ENCODE results near the gene ENTREP3.

The ENTREP3 gene

GRCh38 chr1:155278689-155279160, 23.4 kb upstream of the ENTREP3 start:
- DNase-seq: no peak
- POLR2A ChIA-PET: interaction anchor here (1.4 kb wide), 1 partner anchor 27 kb away, joined by 5 read pairs; no protein-coding TSS in a partner anchor
- Histone ChIP-seq H3K9me3 (ENCODE audit: control extremely low read depth in 1 of 5, control insufficient read depth in 4 of 5, insufficient read depth in 2 of 5, low read depth in 1 of 5, low read length in 4 of 5) (no peaks in the 10 kb centered on the region), H3K4me1 (ENCODE audit: control extremely low read depth in 1 of 4, control insufficient read depth in 4 of 4, insufficient read depth in 4 of 4, low read length in 3 of 4) (peaks cover 7 to 23% (median 20%) of the 10 kb centered on the region in 4 experiments), H3K4me3 (ENCODE audit: control insufficient read depth in 1 of 7, extremely low read depth in 1 of 7, insufficient read depth in 4 of 7, low read depth in 2 of 7, low read length in 6 of 7) (peak overlapping the region in 3 of 7 experiments; percentile 78 to 85 (median 79)), H3K36me3 (ENCODE audit: control insufficient read depth in 4 of 4, insufficient read depth in 4 of 4, low read length in 3 of 4) (no peaks in the 10 kb centered on the region), H3K27ac (ENCODE audit: insufficient read depth in 1 of 2, low read depth in 1 of 2, low read length in 2 of 2, poor library complexity in 1 of 2, severe bottlenecking in 2 of 2) (no peak overlapping the region), H3K27me3 (replicated peaks in 2 of 5; ENCODE audit: control insufficient read depth in 4 of 5, insufficient read depth in 5 of 5, low read length in 4 of 5) (no peaks in the 10 kb centered on the region)
- 78% methylated on average over 6 of the region's 10 CpGs for WGBS (ENCODE audit: insufficient coverage)
- CTCF ChIA-PET: interaction anchor here (0.9 to 4.2 kb wide), 7 partner anchors 13 to 44 kb away, joined by 3 to 21 read pairs (median 7); partner anchors contain the start of genes FDPS and RUSC1

- peak; percentile 66 to 87 (median 84) for DNase-seq
- no peaks in the 10 kb centered on the region for H3K9me3 ChIP-seq (ENCODE audit: control extremely low read depth in 1 of 5, control insufficient read depth in 4 of 5, insufficient read depth in 2 of 5, low read depth in 1 of 5, low read length in 4 of 5)
- under 1% methylated on average over 22 of the region's 29 CpGs for WGBS (ENCODE audit: insufficient coverage)
- no peaks in the 10 kb centered on the region for H3K36me3 ChIP-seq (ENCODE audit: control insufficient read depth in 4 of 4, insufficient read depth in 4 of 4, low read length in 3 of 4)
- ChIA-PET CTCF (interaction anchor here (0.9 to 4.2 kb wide), 7 partner anchors 14 to 44 kb away, joined by 3 to 21 read pairs (median 7); partner anchors contain the start of genes FDPS and RUSC1), POLR2A (interaction anchor here (1.4 kb wide), 1 partner anchor 27 kb away, joined by 5 read pairs; no protein-coding TSS in a partner anchor)
- peak overlapping the region; percentile 34 to 85 (median 78) for H3K4me3 ChIP-seq (ENCODE audit: control insufficient read depth in 1 of 7, extremely low read depth in 1 of 7, insufficient read depth in 4 of 7, low read depth in 2 of 7, low read length in 6 of 7)
- no peak overlapping the region for H3K27ac ChIP-seq (ENCODE audit: insufficient read depth in 1 of 2, low read depth in 1 of 2, low read length in 2 of 2, poor library complexity in 1 of 2, severe bottlenecking in 2 of 2)
- peaks cover 7 to 26% (median 23%) of the 10 kb centered on the region in 4 experiments for H3K4me1 ChIP-seq (ENCODE audit: control extremely low read depth in 1 of 4, control insufficient read depth in 4 of 4, insufficient read depth in 4 of 4, low read length in 3 of 4)
- H3K27me3 ChIP-seq (replicated peaks in 2 of 5; ENCODE audit: control insufficient read depth in 4 of 5, insufficient read depth in 5 of 5, low read length in 4 of 5): no peaks in the 10 kb centered on the region
These were observed 22.8 kb upstream of the ENTREP3 start for GRCh38 chr1:155277902-155278688.

GRCh38 chr1:155277070-155277901, 22.0 kb upstream of the ENTREP3 start, which contains the start of gene HCN3:
Gene HCN3 (plus strand): TSS chr1:155277463. CDS start chr1:155277591, 128 bp downstream.
- H3K4me3 ChIP-seq (ENCODE audit: control insufficient read depth in 1 of 7, extremely low read depth in 1 of 7, insufficient read depth in 4 of 7, low read depth in 2 of 7, low read length in 6 of 7): peak within 1 kb of the TSS; percentile 34 to 85 (median 78)
- DNase-seq: peak; percentile 93 to 95 (median 93)
- CTCF ChIA-PET: interaction anchor here (0.6 to 4.2 kb wide), 11 partner anchors 8 to 103 kb away, joined by 3 to 21 read pairs (median 8); partner anchors contain the start of genes FDPS and RUSC1
- no peaks in the 10 kb centered on the region for H3K9me3 ChIP-seq (ENCODE audit: control extremely low read depth in 1 of 5, control insufficient read depth in 4 of 5, insufficient read depth in 2 of 5, low read depth in 1 of 5, low read length in 4 of 5)
- WGBS (ENCODE audit: insufficient coverage): 1% methylated on average over 42 of the region's 68 CpGs
- H3K36me3 ChIP-seq (ENCODE audit: control insufficient read depth in 4 of 4, insufficient read depth in 4 of 4, low read length in 3 of 4): no peaks in the 10 kb centered on the region
- no peaks in the 10 kb centered on the region for H3K27me3 ChIP-seq (replicated peaks in 2 of 5; ENCODE audit: control insufficient read depth in 4 of 5, insufficient read depth in 5 of 5, low read length in 4 of 5)
- no peak within 1 kb of the TSS for H3K27ac ChIP-seq (ENCODE audit: insufficient read depth in 1 of 2, low read depth in 1 of 2, low read length in 2 of 2, poor library complexity in 1 of 2, severe bottlenecking in 2 of 2)
- H3K4me1 ChIP-seq (ENCODE audit: control extremely low read depth in 1 of 4, control insufficient read depth in 4 of 4, insufficient read depth in 4 of 4, low read length in 3 of 4): peaks cover 11 to 32% (median 28%) of the 10 kb centered on the region in 4 experiments
- POLR2A ChIA-PET: interaction anchor here (1.4 kb wide), 1 partner anchor 28 kb away, joined by 5 read pairs; no protein-coding TSS in a partner anchor

DNA sequence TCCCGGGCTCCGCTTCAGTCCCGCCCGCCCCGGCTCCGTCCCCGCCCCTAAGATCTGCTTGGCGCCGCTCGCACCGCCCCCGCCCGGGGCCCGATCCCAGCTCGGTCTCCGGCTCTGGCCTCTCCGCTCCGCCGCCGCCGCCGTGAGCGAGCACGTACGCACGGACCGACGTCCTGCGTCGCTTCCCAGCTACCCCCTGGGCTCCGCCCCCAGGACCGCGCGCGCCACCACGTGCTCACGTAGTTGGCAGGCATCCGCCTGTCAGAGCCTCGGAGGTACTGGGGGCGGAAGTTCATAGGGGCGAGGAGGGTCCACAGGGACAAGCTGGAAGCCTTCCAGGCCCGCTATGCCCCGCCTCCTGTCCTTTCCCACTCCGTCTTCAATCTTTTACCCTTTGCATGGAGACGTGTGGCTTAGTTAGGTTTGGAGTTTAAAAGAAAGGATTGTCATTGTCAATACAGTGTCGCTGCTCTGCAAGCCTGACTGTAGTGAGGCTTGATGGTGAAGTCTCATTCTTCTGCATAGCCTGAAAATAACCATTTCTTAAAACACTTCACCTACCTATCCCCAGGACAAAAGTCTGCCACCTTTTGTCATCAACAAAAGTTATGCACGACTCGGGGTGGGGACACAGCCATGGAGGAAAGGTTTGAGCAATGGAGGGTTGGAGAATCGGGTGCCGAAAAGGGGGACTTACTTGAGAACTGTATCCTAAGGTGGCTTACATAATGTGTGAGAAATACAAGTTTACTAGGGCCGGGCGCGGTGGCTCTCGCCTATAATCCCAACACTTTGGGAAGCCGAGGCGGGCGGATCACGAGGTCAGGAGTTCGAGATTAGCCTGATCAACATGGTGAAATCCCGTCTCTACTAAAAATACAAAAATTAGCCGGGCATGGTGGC, 18.3 kb upstream of the ENTREP3 start, which contains the start of gene CLK2:
TSS of gene CLK2 (minus strand) at position 162 of the 903 bp plus-strand sequence. CDS start 2,527 bp downstream, outside the sequence.
- POLR2A ChIA-PET: interaction anchor here (0.8 to 1.3 kb wide), 4 partner anchors 11 to 49 kb away, joined by 3 to 5 read pairs (median 4); partner anchors contain the start of genes FDPS and SCAMP3
- Histone ChIP-seq H3K9me3 (ENCODE audit: control extremely low read depth in 1 of 5, control insufficient read depth in 4 of 5, insufficient read depth in 2 of 5, low read depth in 1 of 5, low read length in 4 of 5) (no peaks in the 10 kb centered on the region), H3K4me3 (ENCODE audit: control insufficient read depth in 1 of 7, extremely low read depth in 1 of 7, insufficient read depth in 4 of 7, low read depth in 2 of 7, low read length in 6 of 7) (peak within 1 kb of the TSS; percentile 79 to 95 (median 83)), H3K27me3 (replicated peaks in 2 of 5; ENCODE audit: control insufficient read depth in 4 of 5, insufficient read depth in 5 of 5, low read length in 4 of 5) (no peaks in the 10 kb centered on the region), H3K27ac (ENCODE audit: insufficient read depth in 1 of 2, low read depth in 1 of 2, low read length in 2 of 2, poor library complexity in 1 of 2, severe bottlenecking in 2 of 2) (peak within 1 kb of the TSS; percentile 46 to 80), H3K36me3 (ENCODE audit: control insufficient read depth in 4 of 4, insufficient read depth in 4 of 4, low read length in 3 of 4) (peaks cover 8 to 23% (median 18%) of the 10 kb centered on the region in 4 experiments), H3K4me1 (ENCODE audit: control extremely low read depth in 1 of 4, control insufficient read depth in 4 of 4, insufficient read depth in 4 of 4, low read length in 3 of 4) (peaks cover 11 to 38% (median 29%) of the 10 kb centered on the region in 4 experiments)
- CTCF ChIA-PET: interaction anchor here (0.7 to 5.7 kb wide), 6 partner anchors 10 to 50 kb away, joined by 3 to 36 read pairs (median 4); no protein-coding TSS in a partner anchor
- DNase-seq: peak; percentile 93 to 95 (median 94)
- WGBS (ENCODE audit: insufficient coverage): 8% methylated on average over 18 of the region's 61 CpGs

- Histone ChIP-seq H3K4me1 (ENCODE audit: control extremely low read depth in 1 of 4, control insufficient read depth in 4 of 4, insufficient read depth in 4 of 4, low read length in 3 of 4) (peaks cover 11 to 29% (median 22%) of the 10 kb centered on the region in 4 experiments), H3K27me3 (replicated peaks in 2 of 5; ENCODE audit: control insufficient read depth in 4 of 5, insufficient read depth in 5 of 5, low read length in 4 of 5) (no peaks in the 10 kb centered on the region), H3K9me3 (ENCODE audit: control extremely low read depth in 1 of 5, control insufficient read depth in 4 of 5, insufficient read depth in 2 of 5, low read depth in 1 of 5, low read length in 4 of 5) (no peaks in the 10 kb centered on the region), H3K36me3 (ENCODE audit: control insufficient read depth in 4 of 4, insufficient read depth in 4 of 4, low read length in 3 of 4) (peaks cover 12 to 32% (median 25%) of the 10 kb centered on the region in 4 experiments), H3K27ac (ENCODE audit: insufficient read depth in 1 of 2, low read depth in 1 of 2, low read length in 2 of 2, poor library complexity in 1 of 2, severe bottlenecking in 2 of 2) (peak overlapping the region; percentile 46 to 80), H3K4me3 (ENCODE audit: control insufficient read depth in 1 of 7, extremely low read depth in 1 of 7, insufficient read depth in 4 of 7, low read depth in 2 of 7, low read length in 6 of 7) (peak overlapping the region; percentile 79 to 95 (median 83))
- 0% methylated on average over 35 of the region's 44 CpGs for WGBS (ENCODE audit: insufficient coverage)
- CTCF ChIA-PET: interaction anchor here (0.6 to 5.7 kb wide), 6 partner anchors 9 to 51 kb away, joined by 3 to 36 read pairs (median 4); no protein-coding TSS in a partner anchor
- peak; percentile 43 to 71 (median 62) for DNase-seq
- POLR2A ChIA-PET: interaction anchor here (0.6 to 1.3 kb wide), 6 partner anchors 10 to 99 kb away, joined by 3 to 5 read pairs (median 3); partner anchors contain the start of genes FDPS, KRTCAP2, SCAMP3 and TRIM46
These were observed 17.4 kb upstream of the ENTREP3 start for GRCh38 chr1:155272466-155273342.
